Endothelial cell (in vitro differentiated cells): ENCODE results near the gene LMTK3. TPM values are rescaled to one million over a fixed set of nuclear protein-coding genes. Genes with fewer than 3 reads are reported as not detected.

Experiments used
- DNase-seq: peaks from one replicate; pipeline ENCODE4 v3.0.0; 2021; ENCODE audit warnings: low spot score
- H3K27ac Mint-ChIP-seq: one replicate; pipeline ENCODE4 v1.8.0; 2021; ENCODE audit warnings: mixed read lengths, inconsistent platforms; ENCODE audit not compliant: unreplicated experiment
- H3K27me3 Mint-ChIP-seq: one replicate; pipeline ENCODE4 v1.8.0; 2021; ENCODE audit warnings: mild to moderate bottlenecking, moderate library complexity, mixed read lengths, inconsistent platforms; ENCODE audit not compliant: unreplicated experiment
- H3K36me3 Mint-ChIP-seq: one replicate; pipeline ENCODE4 v1.8.0; 2021; ENCODE audit warnings: mild to moderate bottlenecking, low read depth, mixed read lengths, inconsistent platforms; ENCODE audit not compliant: unreplicated experiment
- H3K4me1 Mint-ChIP-seq: one replicate; pipeline ENCODE4 v1.8.0; 2021; ENCODE audit warnings: mild to moderate bottlenecking, mixed read lengths, inconsistent platforms; ENCODE audit not compliant: unreplicated experiment
- H3K4me3 Mint-ChIP-seq: one replicate; pipeline ENCODE4 v1.8.0; 2021; ENCODE audit warnings: mild to moderate bottlenecking, mixed read lengths, inconsistent platforms; ENCODE audit not compliant: unreplicated experiment
- H3K9me3 Mint-ChIP-seq: one replicate; pipeline ENCODE4 v1.8.0; 2021; ENCODE audit warnings: mixed read lengths, inconsistent platforms; ENCODE audit not compliant: unreplicated experiment
- CTCF ChIP-seq: fragments of 200-600 bp; sonication (generic); IDR thresholded peaks from one replicate; pipeline ENCODE4 v1.5.0; 2021; ENCODE audit warnings: antibody characterized with exemption; ENCODE audit not compliant: unreplicated experiment
- total RNA-seq: library from RNA; stranded (reverse); fragmentation: NEBNext Ultra II Directional; extraction: Animal tissue kit (Norgen Biotek cat#: 25700); gene quantifications from one replicate; pipeline ENCODE4 v1.2.1, GENCODE V29; 2021; ENCODE audit not compliant: unreplicated experiment

Gene LMTK3
- total RNA-seq, 1 donor from 2014 or later = 3.0 TPM

- Mint-ChIP-seq H3K36me3 (peaks cover 23% of the 10 kb centered on the region), H3K27ac (no peak overlapping the region), H3K4me3 (no peak overlapping the region), H3K27me3 (peaks cover 38% of the 10 kb centered on the region), H3K9me3 (no peaks in the 10 kb centered on the region), H3K4me1 (peaks cover 11% of the 10 kb centered on the region)
- TF ChIP-seq CTCF = no peak
- DNase-seq = no peak
Measured at GRCh38 chr19:48478339-48479256, 33.0 kb downstream of the LMTK3 start.

- H3K27me3 Mint-ChIP-seq = peaks cover 40% of the 10 kb centered on the region
Measured at GRCh38 chr19:48477698-48478338, 33.8 kb downstream of the LMTK3 start.

GRCh38 chr19:48477067-48477685 lies 34.5 kb downstream of the LMTK3 start:
- Mint-ChIP-seq H3K27me3 (peaks cover 40% of the 10 kb centered on the region), H3K4me3 (no peak overlapping the region)

More at GRCh38 chr19:48477698-48478338, 33.8 kb downstream of the LMTK3 start:
- TF ChIP-seq CTCF = no peak
- Mint-ChIP-seq H3K4me3 (no peak overlapping the region), H3K36me3 (peaks cover 31% of the 10 kb centered on the region), H3K4me1 (peaks cover 9% of the 10 kb centered on the region), H3K27ac (no peak overlapping the region), H3K9me3 (no peaks in the 10 kb centered on the region)
- no peak for DNase-seq

GRCh38 chr19:48476176-48476575 lies 35.5 kb downstream of the LMTK3 start:
- H3K4me3 Mint-ChIP-seq = peak overlapping the region; percentile 33
- peaks cover 43% of the 10 kb centered on the region for H3K36me3 Mint-ChIP-seq
- peak overlapping the region; percentile 24 for H3K27ac Mint-ChIP-seq
- no peak for TF ChIP-seq CTCF
- H3K27me3 Mint-ChIP-seq = peaks cover 39% of the 10 kb centered on the region
- no peaks in the 10 kb centered on the region for H3K9me3 Mint-ChIP-seq
- peaks cover 9% of the 10 kb centered on the region for H3K4me1 Mint-ChIP-seq
- no peak for DNase-seq

More at GRCh38 chr19:48477067-48477685, 34.5 kb downstream of the LMTK3 start:
- Mint-ChIP-seq H3K27ac (peak overlapping the region; percentile 57), H3K4me1 (peaks cover 9% of the 10 kb centered on the region), H3K36me3 (peaks cover 35% of the 10 kb centered on the region), H3K9me3 (no peaks in the 10 kb centered on the region)
- DNase-seq = no peak
- TF ChIP-seq CTCF = no peak
